Measurements from ENCODE around the gene UBE2L5. TPM values are rescaled to one million over a fixed set of nuclear protein-coding genes. Genes with fewer than 3 reads are reported as not detected.
A peak's percentile ranks its signal among the peaks of the same experiment; 100 is the strongest.

UBE2L5 gene
- total RNA-seq, 1 experiment from 2014 or later: not detected

DNA sequence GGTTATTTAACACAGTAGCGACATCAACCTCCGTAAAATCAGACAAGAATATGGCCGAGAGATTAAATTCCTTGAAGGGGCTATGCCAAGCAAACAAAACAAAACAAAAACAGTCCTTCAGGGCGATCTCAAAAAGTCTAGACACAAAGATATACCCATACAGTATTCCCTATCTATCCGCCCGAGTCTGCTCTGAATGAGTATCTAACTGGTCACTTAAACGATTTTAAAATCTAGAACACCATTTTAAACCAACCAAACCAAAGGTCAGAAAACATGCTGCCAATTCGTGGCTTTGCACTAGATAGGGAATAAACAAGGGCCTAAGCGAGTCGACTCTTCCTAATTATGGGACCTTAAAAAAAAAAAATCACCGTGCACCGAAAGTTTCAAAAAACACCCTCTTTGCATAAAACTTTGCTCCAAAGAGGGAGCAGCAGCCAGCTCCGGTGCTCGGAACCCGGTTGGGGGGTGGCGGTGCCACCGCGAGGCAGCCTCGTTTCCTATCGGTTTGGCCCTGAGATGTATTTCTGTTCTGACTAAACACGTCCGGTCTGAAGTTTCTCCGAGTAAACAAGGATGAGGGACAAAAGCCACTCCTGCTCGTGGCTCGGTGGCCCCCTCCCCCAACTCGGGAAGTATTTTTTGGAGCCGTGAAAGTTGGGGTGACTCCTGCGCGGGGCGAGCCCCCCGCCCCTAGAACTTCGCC lies 41.6 kb downstream of the UBE2L5 start:
- in situ Hi-C loops (cut with HindIII; ENCODE audit: low sequenced_read_pairs): no loop called here
- peak; percentile 58 for DNase-seq (ENCODE audit: low spot score)

DNA sequence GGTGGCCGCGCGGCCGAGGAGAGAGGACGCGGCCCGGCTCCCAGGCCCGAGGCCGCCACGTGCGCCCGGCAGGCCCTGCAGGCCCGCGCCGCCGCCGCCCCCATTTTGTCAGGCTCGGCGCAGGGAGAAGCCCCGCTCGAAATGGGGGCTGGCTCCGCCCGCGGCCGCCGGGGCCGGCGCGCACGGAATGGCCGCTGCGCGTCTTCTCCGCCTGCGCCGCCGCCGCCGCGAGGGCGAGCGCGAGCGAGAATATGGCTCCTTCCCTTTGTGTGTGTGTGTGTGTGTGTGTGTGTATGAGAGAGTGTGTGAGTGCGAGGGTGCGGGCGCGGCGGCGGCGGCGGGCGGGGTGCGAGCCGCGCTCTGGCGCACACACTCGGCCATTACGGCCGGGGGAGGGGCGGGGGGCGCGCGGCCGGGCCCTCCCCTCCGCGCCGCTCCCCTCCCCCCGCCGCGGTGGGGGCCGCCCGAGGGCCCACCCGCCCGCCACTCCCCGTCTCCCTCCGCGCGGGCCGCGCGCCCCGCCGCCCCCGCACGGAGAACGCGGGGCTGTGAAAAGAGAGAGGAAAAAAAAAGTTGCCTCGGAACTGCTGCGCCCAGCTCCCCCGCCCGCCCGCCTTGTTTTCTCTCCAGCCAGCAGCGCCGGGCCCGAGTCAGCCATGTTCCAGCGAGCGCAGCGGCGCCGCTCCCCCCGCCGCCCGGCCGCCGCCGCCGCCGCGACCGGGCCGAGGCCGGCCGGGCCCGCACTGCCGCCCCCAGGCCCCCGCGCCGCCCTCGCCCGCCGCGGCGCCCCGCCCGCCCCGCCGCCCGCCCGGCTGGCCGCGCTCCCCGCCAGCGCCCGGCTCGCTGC lies 42.4 kb downstream of the UBE2L5 start:
- DNase-seq (ENCODE audit: low spot score): peak; percentile 70
- in situ Hi-C loops (cut with HindIII; ENCODE audit: low sequenced_read_pairs): no loop called here

DNA sequence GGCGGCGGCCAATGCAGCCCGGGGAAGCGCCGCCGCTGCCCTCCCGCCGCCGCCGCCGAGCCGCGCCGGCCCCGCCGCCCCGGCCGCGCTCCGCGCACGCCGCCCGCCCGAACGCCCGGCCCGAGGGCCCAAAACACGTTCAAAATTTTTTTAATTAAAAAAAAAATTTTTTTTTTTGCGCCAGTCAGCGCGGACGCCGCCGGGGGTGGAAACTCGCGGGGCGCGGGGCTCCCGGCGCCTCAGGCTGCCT lies 43.0 kb downstream of the UBE2L5 start:
- DNase-seq (ENCODE audit: low spot score): no peak
- in situ Hi-C loops (cut with HindIII; ENCODE audit: low sequenced_read_pairs): no loop called here

DNA sequence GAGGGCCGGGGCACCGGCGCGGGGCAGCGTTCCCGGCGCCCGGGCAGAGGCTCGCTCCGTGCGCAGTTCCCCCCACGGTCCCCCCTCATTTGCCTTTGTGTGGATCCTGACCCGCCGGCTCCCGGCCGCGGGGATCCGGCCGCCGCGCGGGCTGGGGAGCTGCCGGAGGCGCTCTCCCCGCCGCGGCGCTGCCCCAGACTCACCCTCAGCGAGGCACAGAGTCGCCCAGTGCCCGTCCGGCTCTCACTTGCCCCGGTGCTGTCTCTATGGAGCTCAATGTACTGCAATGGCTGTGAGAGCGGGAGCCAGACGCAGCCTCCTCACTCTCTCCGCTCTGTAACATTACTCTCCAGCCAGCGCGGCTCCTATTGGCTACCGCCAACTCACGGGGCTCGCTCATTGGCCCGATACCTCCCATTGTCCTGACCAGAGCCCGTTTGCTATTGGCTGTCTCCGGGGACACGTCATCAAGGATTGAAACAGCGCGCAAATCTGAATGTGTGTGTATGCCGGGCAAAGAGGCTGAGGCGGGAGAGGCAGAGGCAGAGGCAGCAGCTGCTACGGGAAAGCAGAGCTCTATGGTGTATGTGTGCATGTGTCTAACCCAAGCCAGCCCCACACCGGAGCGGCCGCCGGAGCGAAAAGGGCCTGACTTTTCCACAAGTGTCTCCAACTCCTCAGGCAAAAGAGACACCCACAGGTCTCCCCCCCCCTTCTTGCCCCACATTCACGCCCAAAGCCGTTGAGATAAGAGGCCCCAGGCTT lies 43.5 kb downstream of the UBE2L5 start, which contains the start of gene HMGB1:
Gene HMGB1, minus strand, starts transcription at position 344 of the 765 bp plus-strand sequence. CDS start 2,256 bp downstream, outside the sequence.
- in situ Hi-C loops (cut with HindIII; ENCODE audit: low sequenced_read_pairs): no loop called here
- peak; percentile 99 for DNase-seq (ENCODE audit: low spot score)

DNA sequence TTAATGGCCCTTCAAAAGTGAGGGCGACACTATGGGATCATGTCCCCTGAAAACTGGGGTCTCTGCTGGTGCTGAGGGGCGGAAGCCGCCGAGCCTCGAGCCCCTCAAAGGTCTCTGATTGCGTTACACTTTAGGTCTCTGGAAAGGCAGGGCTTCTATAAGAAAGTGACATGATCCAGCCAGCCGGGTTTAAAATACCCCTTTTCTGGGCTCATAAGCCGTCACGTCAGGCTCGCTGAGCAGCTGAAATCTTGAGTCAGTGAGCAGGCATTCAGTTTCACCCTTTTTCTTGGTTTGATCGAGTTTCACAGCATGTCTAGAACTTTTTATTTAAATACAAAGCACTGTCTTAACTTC lies 44.0 kb downstream of the UBE2L5 start:
- in situ Hi-C loops (cut with HindIII; ENCODE audit: low sequenced_read_pairs): no loop called here
- no peak for DNase-seq (ENCODE audit: low spot score)

DNA sequence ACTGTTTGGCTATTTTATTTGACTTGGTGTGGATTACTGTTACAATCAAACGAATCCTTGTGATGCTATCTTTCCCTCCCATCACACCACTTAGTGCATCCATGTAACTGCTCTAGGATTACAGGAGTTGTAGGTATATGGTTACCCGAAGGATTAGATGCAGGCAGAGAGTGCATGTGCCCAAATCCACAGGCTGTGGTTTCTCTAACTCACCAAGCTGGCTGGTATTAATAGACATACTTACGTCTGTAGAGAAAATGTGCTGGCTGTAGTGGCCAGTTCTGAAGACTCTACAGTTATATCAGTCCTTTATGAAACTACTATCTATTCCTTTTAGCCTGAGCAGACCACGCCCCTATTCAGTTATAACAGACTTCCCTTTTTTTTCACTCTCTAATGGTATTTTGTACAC lies 44.6 kb downstream of the UBE2L5 start:
- no peak for DNase-seq (ENCODE audit: low spot score)
- in situ Hi-C loops (cut with HindIII; ENCODE audit: low sequenced_read_pairs): no loop called here

DNA sequence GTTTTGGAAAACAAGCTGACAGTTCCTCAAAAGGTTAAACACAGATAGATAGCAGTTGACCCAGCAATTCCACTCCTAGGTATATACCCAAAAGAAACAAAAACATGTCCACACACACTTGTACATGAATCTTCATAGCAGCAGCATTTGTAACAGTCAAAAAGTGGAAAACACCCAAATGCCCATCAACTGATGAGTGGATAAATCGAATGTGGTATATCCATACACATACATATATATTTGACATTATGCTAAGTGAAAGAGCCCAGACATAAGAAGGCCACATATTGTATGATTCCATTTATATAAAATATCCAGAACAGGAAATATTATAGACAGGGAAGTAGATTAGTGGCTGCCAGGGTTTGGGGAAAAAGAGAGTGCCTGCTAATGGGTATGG lies 51.4 kb downstream of the UBE2L5 start:
- in situ Hi-C loops (cut with HindIII; ENCODE audit: low sequenced_read_pairs): no loop called here
- no peak for DNase-seq (ENCODE audit: low spot score)

DNA sequence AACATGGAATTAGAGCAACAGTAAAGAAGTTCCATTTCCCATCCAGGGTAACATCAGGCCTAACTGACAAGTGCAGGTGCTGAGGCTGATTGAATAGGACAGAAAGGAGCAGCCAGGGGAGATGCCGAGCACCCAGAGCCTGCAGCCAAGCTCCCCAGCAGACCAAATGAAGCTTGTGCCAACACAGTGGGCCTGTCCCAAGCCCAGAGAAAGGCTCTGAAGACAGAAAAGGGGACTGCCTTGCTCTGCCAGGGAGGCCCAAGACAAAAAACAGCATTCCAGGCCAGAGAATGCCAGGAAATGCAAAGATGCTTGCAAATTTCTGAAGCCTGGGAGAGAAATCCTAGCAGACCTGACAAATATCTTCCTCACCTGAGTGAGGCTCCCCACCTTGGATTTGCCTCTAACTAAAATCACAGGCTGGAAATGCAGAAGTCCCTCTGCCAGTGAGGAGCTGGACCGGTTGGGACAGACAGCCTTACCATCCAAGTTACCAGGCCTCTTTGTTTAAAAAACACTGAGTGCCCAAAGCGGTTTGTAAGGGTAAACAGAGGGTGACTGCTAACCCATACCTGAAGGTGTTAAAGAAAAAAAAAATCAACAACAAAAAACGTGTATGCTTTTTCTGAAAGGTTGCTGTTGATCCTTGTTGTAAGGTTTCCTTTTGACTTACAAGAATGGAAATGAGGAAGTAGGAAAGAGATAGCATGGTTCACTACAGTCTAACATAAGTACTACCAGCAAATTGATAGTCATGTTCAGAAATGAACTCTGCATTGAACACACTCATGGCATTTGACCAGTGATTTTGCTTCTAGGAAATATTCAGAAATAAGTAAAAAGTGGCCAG lies 55.3 kb downstream of the UBE2L5 start:
- DNase-seq (ENCODE audit: low spot score): no peak
- in situ Hi-C loops (cut with HindIII; ENCODE audit: low sequenced_read_pairs): no loop called here

Other genes with a start within 250 kb of the UBE2L5 start
- gene KATNAL1, start 114.9 kb upstream of the UBE2L5 start, total RNA-seq (2014; rRNA removed; shearing (Covaris generic)): 3.0 and 8.5 TPM in 2 replicates
- gene HMGB1, start 43.4 kb downstream of the UBE2L5 start, total RNA-seq (2014; rRNA removed; shearing (Covaris generic)): 652 and 894 TPM in 2 replicates
- 17.5 and 29.2 TPM in 2 replicates for gene USPL1, start 195.4 kb downstream of the UBE2L5 start, total RNA-seq (2014; rRNA removed; shearing (Covaris generic))